Trophoblast cell (in vitro differentiated cells and primary cell): ENCODE data around the gene KIF26B.

Source experiments
- DNase-seq, 2 donors: peaks; one replicate each; pipeline ENCODE4 v3.0.0-alpha.2; 2016
- H2AFZ ChIP-seq: 2 replicates; pipeline ENCODE4 v1.6.1; 2013; ENCODE audit warnings: low read length, moderate library complexity, mild to moderate bottlenecking; ENCODE audit not compliant: insufficient read depth, poor library complexity
- H2AK5ac ChIP-seq: 2 replicates; pipeline ENCODE4 v1.6.1; 2013; ENCODE audit warnings: mild to moderate bottlenecking, low read length
- H2BK120ac ChIP-seq: 2 replicates; pipeline ENCODE4 v1.6.1; 2013; ENCODE audit warnings: low read length, mild to moderate bottlenecking, moderate library complexity; ENCODE audit not compliant: insufficient read depth, poor library complexity
- H2BK12ac ChIP-seq: 2 replicates; pipeline ENCODE4 v1.6.1; 2013; ENCODE audit warnings: mild to moderate bottlenecking, low read length, moderate library complexity
- H2BK5ac ChIP-seq: 2 replicates; pipeline ENCODE4 v1.6.1; 2013; ENCODE audit warnings: low read length, low read depth, moderate library complexity, mild to moderate bottlenecking; ENCODE audit not compliant: poor library complexity
- H3K14ac ChIP-seq: 2 replicates; pipeline ENCODE4 v1.6.1; 2013; ENCODE audit warnings: mild to moderate bottlenecking, low read length
- H3K18ac ChIP-seq: 2 replicates; pipeline ENCODE4 v1.6.1; 2013; ENCODE audit warnings: mild to moderate bottlenecking, low read length
- H3K23ac ChIP-seq: 2 replicates; pipeline ENCODE4 v1.6.1; 2013; ENCODE audit warnings: low read length
- H3K27ac ChIP-seq: 2 replicates; pipeline ENCODE4 v1.5.1; 2013; ENCODE audit warnings: low read depth, mild to moderate bottlenecking, inconsistent platforms, low read length, moderate library complexity
- H3K27me3 ChIP-seq: 2 replicates; pipeline ENCODE4 v1.6.1; 2013; ENCODE audit warnings: inconsistent platforms, mild to moderate bottlenecking, low read length, moderate library complexity; ENCODE audit not compliant: insufficient read depth
- H3K36me3 ChIP-seq, 2 experiments: 1 replicate in 1 of 2; 2 replicates in 1 of 2; pipeline ENCODE4 v1.6.1; 2013; ENCODE audit warnings: low read length in 2 of 2, mild to moderate bottlenecking in 2 of 2, moderate library complexity in 1 of 2; ENCODE audit not compliant: insufficient read depth in 2 of 2, control insufficient read depth in 1 of 2
- H3K4ac ChIP-seq: 2 replicates; pipeline ENCODE4 v1.6.1; 2013; ENCODE audit warnings: low read depth, mild to moderate bottlenecking, low read length, moderate library complexity
- H3K4me1 ChIP-seq, 2 experiments: 1 replicate in 1 of 2; 2 replicates in 1 of 2; pipeline ENCODE4 v1.6.1; 2013; ENCODE audit warnings: low read length in 2 of 2, mild to moderate bottlenecking in 2 of 2, moderate library complexity in 1 of 2; ENCODE audit not compliant: insufficient read depth in 2 of 2, control insufficient read depth in 1 of 2
- H3K4me2 ChIP-seq: 2 replicates; pipeline ENCODE4 v1.6.1; 2013; ENCODE audit warnings: inconsistent platforms, mild to moderate bottlenecking, low read length, moderate library complexity
- H3K4me3 ChIP-seq: 2 replicates; pipeline ENCODE4 v1.5.1; 2013; ENCODE audit warnings: mild to moderate bottlenecking, low read depth, low read length, inconsistent platforms
- H3K79me1 ChIP-seq: one replicate; pipeline ENCODE4 v1.6.1; 2013; ENCODE audit warnings: low read length
- H3K79me2 ChIP-seq: 2 replicates; pipeline ENCODE4 v1.6.1; 2013; ENCODE audit warnings: low read length, mild to moderate bottlenecking; ENCODE audit not compliant: control insufficient read depth, insufficient read depth, poor library complexity
- H3K9ac ChIP-seq: 2 replicates; pipeline ENCODE4 v1.6.1; 2013; ENCODE audit warnings: mild to moderate bottlenecking, low read length
- H3K9me3 ChIP-seq: 2 replicates; pipeline ENCODE4 v1.6.1; 2013; ENCODE audit warnings: low read depth, mild to moderate bottlenecking, control low read depth, inconsistent platforms, low read length; ENCODE audit not compliant: insufficient read depth
- H4K12ac ChIP-seq: 2 replicates; pipeline ENCODE4 v1.6.1; 2013; ENCODE audit warnings: low read depth, mild to moderate bottlenecking, low read length, moderate library complexity
- H4K8ac ChIP-seq: 2 replicates; pipeline ENCODE4 v1.6.1; 2013; ENCODE audit warnings: low read depth, mild to moderate bottlenecking, low read length, moderate library complexity
- H4K91ac ChIP-seq: one replicate; pipeline ENCODE4 v1.6.1; 2013; ENCODE audit warnings: low read depth, mild to moderate bottlenecking, low read length, moderate library complexity
- WGBS: extraction: QIAGEN DNeasy Blood & Tissue Kit; methylation state at CpG from one replicate; pipeline ENCODE4 v1.1.7; 2013; ENCODE audit warnings: missing lambda C conversion rate; ENCODE audit not compliant: insufficient read length, insufficient coverage; ENCODE audit errors: extremely low coverage; 5-methylcytosine and 5-hydroxymethylcytosine counted together

Gene KIF26B

GRCh38 chr1:245389873-245390272 is 235.1 kb downstream of the KIF26B start:
- H3K27me3 ChIP-seq, result no peaks in the 10 kb centered on the region
- H3K36me3 ChIP-seq, result peaks cover 0 to 2% of the 10 kb centered on the region in 2 experiments
- H3K23ac ChIP-seq, result no peak overlapping the region
- no peak overlapping the region for H3K4me3 ChIP-seq
- peaks cover 2% of the 10 kb centered on the region for H3K79me1 ChIP-seq
- H2AK5ac ChIP-seq, result no peak overlapping the region
- no peak overlapping the region for H2AFZ ChIP-seq
- no peaks in the 10 kb centered on the region for H3K9me3 ChIP-seq
- H2BK5ac ChIP-seq, result no peak overlapping the region
- H3K9ac ChIP-seq, result no peak overlapping the region
- no peak overlapping the region for H4K12ac ChIP-seq
- H3K27ac ChIP-seq, result no peak overlapping the region
- no peak overlapping the region for H2BK120ac ChIP-seq
- no peaks in the 10 kb centered on the region for H3K79me2 ChIP-seq
- H3K4ac ChIP-seq, result no peak overlapping the region
- H4K8ac ChIP-seq, result no peak overlapping the region
- no peak overlapping the region for H4K91ac ChIP-seq
- no peak for DNase-seq
- no peak overlapping the region for H3K18ac ChIP-seq
- H2BK12ac ChIP-seq, result no peak overlapping the region
- H3K4me1 ChIP-seq, result peaks cover 0 to 2% of the 10 kb centered on the region in 2 experiments
- no peak overlapping the region for H3K14ac ChIP-seq
- H3K4me2 ChIP-seq, result no peak overlapping the region
- WGBS, result no CpG with 5 or more reads among the region's 7 CpGs

DNA sequence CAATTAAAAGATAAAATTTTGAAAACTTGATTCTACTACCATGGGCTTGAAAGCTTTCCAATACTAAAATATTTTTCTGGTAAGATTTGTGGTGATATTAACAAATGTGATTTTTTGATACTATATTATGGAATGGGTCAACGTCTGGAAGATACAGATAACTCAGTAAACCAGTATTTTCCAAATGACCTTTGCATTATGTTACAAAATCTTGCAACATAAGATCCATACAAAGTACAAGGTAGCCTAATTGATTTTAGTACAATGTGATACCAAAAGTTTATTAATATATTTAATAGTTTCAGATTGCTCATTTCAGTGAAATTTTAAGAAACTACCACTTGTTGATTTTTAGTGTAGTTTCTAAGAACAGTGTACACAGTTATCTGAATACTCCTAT is 236.2 kb downstream of the KIF26B start:
- Histone ChIP-seq H2BK12ac (no peak overlapping the region), H4K91ac (no peak overlapping the region), H2BK120ac (no peak overlapping the region), H3K18ac (no peak overlapping the region), H3K27me3 (no peaks in the 10 kb centered on the region), H4K8ac (no peak overlapping the region), H3K79me2 (no peaks in the 10 kb centered on the region), H3K4me2 (no peak overlapping the region), H2AFZ (no peak overlapping the region), H3K4ac (no peak overlapping the region), H3K9ac (no peak overlapping the region), H3K23ac (no peak overlapping the region), H3K27ac (no peak overlapping the region), H2BK5ac (no peak overlapping the region), H3K79me1 (peaks cover 2% of the 10 kb centered on the region), H3K9me3 (no peaks in the 10 kb centered on the region), H3K14ac (no peak overlapping the region), H3K4me3 (no peak overlapping the region), H3K4me1 (peaks cover 0 to 4% of the 10 kb centered on the region in 2 experiments), H2AK5ac (no peak overlapping the region), H4K12ac (no peak overlapping the region), H3K36me3 (peaks cover 0 to 2% of the 10 kb centered on the region in 2 experiments)
- WGBS, result no CpG with 5 or more reads among the region's 1 CpG
- DNase-seq, result no peak

DNA sequence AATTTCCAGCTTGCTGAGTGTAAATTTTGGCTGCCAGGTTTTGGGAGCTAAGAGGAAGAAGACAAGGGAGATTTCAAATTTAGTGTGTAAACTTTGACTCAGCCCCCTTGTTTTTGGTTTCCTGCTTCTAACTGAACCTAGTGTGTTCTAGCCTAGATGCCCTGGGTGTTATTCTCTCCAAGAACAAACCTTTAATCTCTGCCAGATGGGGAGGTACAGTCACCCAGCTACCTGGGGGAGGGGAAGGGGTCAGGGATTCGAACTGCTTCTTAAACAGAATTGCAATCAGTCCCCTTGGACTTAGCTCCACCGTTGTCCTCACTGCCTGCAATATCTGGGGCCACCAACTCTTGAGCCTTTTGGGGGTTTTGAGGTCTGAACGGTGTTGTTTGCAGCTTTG is 238.9 kb downstream of the KIF26B start:
- no peak overlapping the region for H4K12ac ChIP-seq
- WGBS, result no CpG with 5 or more reads among the region's 3 CpGs
- H3K27me3 ChIP-seq, result no peaks in the 10 kb centered on the region

DNA sequence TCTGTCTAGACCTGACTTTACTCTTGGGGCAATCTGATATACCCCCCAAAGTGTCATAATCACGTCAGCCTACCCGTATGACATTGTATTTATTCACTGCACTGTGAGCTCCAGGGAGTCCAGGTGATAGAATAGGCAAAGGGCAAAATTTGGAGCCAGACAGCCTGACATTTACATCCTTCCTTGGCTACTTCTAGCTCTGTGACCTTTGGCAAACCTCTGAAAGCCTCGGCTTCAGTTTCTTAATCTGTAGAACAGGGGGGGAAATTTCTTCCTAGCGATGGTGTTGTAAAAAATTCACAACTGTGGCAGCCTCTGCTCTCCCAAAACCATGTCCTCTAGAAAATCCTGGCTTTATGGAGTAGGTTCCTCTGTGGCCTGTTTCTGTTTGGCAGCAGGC is 240.9 kb downstream of the KIF26B start:
- no peaks in the 10 kb centered on the region for H3K27me3 ChIP-seq
- no peak overlapping the region for H3K14ac ChIP-seq
- no peak overlapping the region for H3K9ac ChIP-seq
- no peak overlapping the region for H4K8ac ChIP-seq
- H3K23ac ChIP-seq, result no peak overlapping the region
- H4K91ac ChIP-seq, result no peak overlapping the region
- peaks cover 0 to 5% of the 10 kb centered on the region in 2 experiments for H3K4me1 ChIP-seq
- no peak for DNase-seq
- WGBS, result no CpG with 5 or more reads among the region's 4 CpGs
- no peak overlapping the region for H2BK5ac ChIP-seq
- no peak overlapping the region for H2BK12ac ChIP-seq
- H2AFZ ChIP-seq, result no peak overlapping the region
- no peak overlapping the region for H3K4me3 ChIP-seq
- H2AK5ac ChIP-seq, result no peak overlapping the region
- H3K36me3 ChIP-seq, result peaks cover 0 to 2% of the 10 kb centered on the region in 2 experiments
- H3K4me2 ChIP-seq, result no peak overlapping the region
- H3K4ac ChIP-seq, result no peak overlapping the region
- H2BK120ac ChIP-seq, result no peak overlapping the region
- H3K79me2 ChIP-seq, result no peaks in the 10 kb centered on the region
- no peak overlapping the region for H3K27ac ChIP-seq
- no peaks in the 10 kb centered on the region for H3K79me1 ChIP-seq
- no peak overlapping the region for H3K18ac ChIP-seq
- H4K12ac ChIP-seq, result no peak overlapping the region
- no peaks in the 10 kb centered on the region for H3K9me3 ChIP-seq

More for the DNA sequence above, 238.9 kb downstream of the KIF26B start:
- Histone ChIP-seq H4K8ac (no peak overlapping the region), H3K4me2 (no peak overlapping the region), H3K27ac (no peak overlapping the region), H3K36me3 (peaks cover 0 to 2% of the 10 kb centered on the region in 2 experiments), H3K23ac (no peak overlapping the region), H3K79me2 (no peaks in the 10 kb centered on the region), H2BK120ac (no peak overlapping the region), H3K14ac (no peak overlapping the region), H3K9me3 (no peaks in the 10 kb centered on the region), H3K9ac (no peak overlapping the region), H3K4ac (no peak overlapping the region), H2AK5ac (no peak overlapping the region), H2AFZ (no peak overlapping the region), H3K18ac (no peak overlapping the region), H3K4me3 (no peak overlapping the region), H3K79me1 (no peaks in the 10 kb centered on the region), H4K91ac (no peak overlapping the region), H2BK5ac (no peak overlapping the region), H3K4me1 (peaks cover 0 to 5% of the 10 kb centered on the region in 2 experiments), H2BK12ac (no peak overlapping the region)
- no peak for DNase-seq
